ENCODE data around the gene SLCO2B1.

DNA sequence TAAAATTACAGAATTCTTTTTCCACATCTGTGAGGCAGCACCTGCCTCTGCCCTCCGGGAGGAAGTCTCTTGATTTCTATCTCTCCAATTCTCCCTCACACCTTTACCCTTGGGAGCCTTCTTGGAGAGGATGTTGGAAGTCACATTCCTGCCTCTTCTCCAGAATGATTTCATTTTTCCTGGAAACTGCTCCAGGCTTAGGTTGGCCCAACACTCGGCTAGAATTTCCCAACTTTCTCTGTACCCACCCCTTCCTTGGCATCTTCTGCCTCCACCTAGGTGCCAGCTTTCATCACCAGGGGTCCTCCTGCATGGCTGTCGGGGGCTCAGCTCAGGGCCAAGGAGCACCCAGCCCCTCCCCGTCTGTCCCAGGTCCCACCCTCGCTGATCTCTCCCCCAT lies 43.2 kb downstream of the SLCO2B1 start:
- TF ChIP-seq, protein P1, sequence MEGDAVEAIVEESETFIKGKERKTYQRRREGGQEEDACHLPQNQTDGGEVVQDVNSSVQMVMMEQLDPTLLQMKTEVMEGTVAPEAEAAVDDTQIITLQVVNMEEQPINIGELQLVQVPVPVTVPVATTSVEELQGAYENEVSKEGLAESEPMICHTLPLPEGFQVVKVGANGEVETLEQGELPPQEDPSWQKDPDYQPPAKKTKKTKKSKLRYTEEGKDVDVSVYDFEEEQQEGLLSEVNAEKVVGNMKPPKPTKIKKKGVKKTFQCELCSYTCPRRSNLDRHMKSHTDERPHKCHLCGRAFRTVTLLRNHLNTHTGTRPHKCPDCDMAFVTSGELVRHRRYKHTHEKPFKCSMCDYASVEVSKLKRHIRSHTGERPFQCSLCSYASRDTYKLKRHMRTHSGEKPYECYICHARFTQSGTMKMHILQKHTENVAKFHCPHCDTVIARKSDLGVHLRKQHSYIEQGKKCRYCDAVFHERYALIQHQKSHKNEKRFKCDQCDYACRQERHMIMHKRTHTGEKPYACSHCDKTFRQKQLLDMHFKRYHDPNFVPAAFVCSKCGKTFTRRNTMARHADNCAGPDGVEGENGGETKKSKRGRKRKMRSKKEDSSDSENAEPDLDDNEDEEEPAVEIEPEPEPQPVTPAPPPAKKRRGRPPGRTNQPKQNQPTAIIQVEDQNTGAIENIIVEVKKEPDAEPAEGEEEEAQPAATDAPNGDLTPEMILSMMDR (IDR thresholded peaks at IDR 0.05) = no peak
- TF ChIP-seq POLR2A (IDR thresholded peaks at IDR 0.05) = no peak
- no peak for TF ChIP-seq EP300 (IDR thresholded peaks at IDR 0.05)
- TF ChIP-seq POLR2AphosphoS5 (IDR thresholded peaks at IDR 0.05) = no peak
